ENCODE data around the gene OCIAD1. TPM values are rescaled to one million over a fixed set of nuclear protein-coding genes. Genes with fewer than 3 reads are reported as not detected.

The OCIAD1 gene
- total RNA-seq, 1 experiment from 2014 or later = 163 TPM

- TF ChIP-seq ZFX (IDR thresholded peaks at IDR 0.05) (no peak), SIN3A (IDR thresholded peaks at IDR 0.05; ENCODE audit: low read depth) (no peak), CBX3 (IDR thresholded peaks at IDR 0.05; ENCODE audit: low read depth) (no peak), SRF (IDR thresholded peaks at IDR 0.05; ENCODE audit: low read depth) (no peak), EZH2phosphoT487 (IDR thresholded peaks at IDR 0.05; ENCODE audit: borderline replicate concordance) (no peak), CEBPB (IDR thresholded peaks at IDR 0.05; ENCODE audit: low read depth) (no peak), ZBTB33 (IDR thresholded peaks at IDR 0.05; ENCODE audit: extremely low read depth, insufficient replicate concordance, low read length) (no peak), POLR2AphosphoS5 (IDR thresholded peaks at IDR 0.05; ENCODE audit: low read depth, low read length) (no peak), ATF3 (IDR thresholded peaks at IDR 0.05) (no peak), ELF1 (IDR thresholded peaks at IDR 0.05; ENCODE audit: borderline replicate concordance, low read depth) (no peak), POLR2A (IDR thresholded peaks at IDR 0.05; ENCODE audit: borderline replicate concordance, extremely low read depth, insufficient read depth, insufficient read length) (no peak), REST (IDR thresholded peaks at IDR 0.05; ENCODE audit: low read depth) (no peak), MAX (IDR thresholded peaks at IDR 0.05) (no peak)
- BruUV-seq (replicated peaks) = no TSS peak
- no peak overlapping the region for H3K4me3 ChIP-seq (replicated peaks in 1 of 2; ENCODE audit: low read depth in 1 of 2, low read length in 2 of 2)
These were observed 16.9 kb upstream of the OCIAD1 start for GRCh38 chr4:48813964-48814363.

More at GRCh38 chr4:48813964-48814363, 16.9 kb upstream of the OCIAD1 start:
- H3K9me3 ChIP-seq (ENCODE audit: control insufficient read depth in 1 of 2, insufficient read depth in 1 of 2, low read depth in 1 of 2, low read length in 2 of 2) = no peaks in the 10 kb centered on the region
- intact Hi-C loops (cut with micrococcal nuclease) = no loop called here
- no peaks in the 10 kb centered on the region for H3K4me1 ChIP-seq (ENCODE audit: control insufficient read depth in 1 of 2, insufficient read depth in 2 of 2, low read length in 2 of 2)
- ATAC-seq (no peak), DNase-seq (ENCODE audit: low read depth, low spot score) (no peak)
- no peaks in the 10 kb centered on the region for H3K27me3 ChIP-seq (ENCODE audit: insufficient read depth, low read length)
- no peaks in the 10 kb centered on the region for H3K9me2 ChIP-seq (ENCODE audit: insufficient read depth)
- no peaks in the 10 kb centered on the region for H4K20me1 ChIP-seq (ENCODE audit: insufficient read depth)
- H3K27ac ChIP-seq (ENCODE audit: low read depth, low read length) = no peak overlapping the region
- H3K9ac ChIP-seq (ENCODE audit: low read length) = no peak overlapping the region
- H3K79me2 ChIP-seq (ENCODE audit: insufficient read depth, low read length) = no peaks in the 10 kb centered on the region
- CTCF ChIA-PET = no interaction called here
- POLR2A ChIA-PET = no interaction called here
- RAD21 ChIA-PET (ENCODE audit: low non-redundant PET in 1 of 2, low total read pairs in 2 of 2, uncharacterized antibody in 2 of 2, unreplicated experiment in 2 of 2) = no interaction called here
- no peak overlapping the region for H2AFZ ChIP-seq (ENCODE audit: low read depth, low read length, poor library complexity, severe bottlenecking)
- no peak overlapping the region for H3K4me2 ChIP-seq (ENCODE audit: low read length)
- no peaks in the 10 kb centered on the region for H3K36me3 ChIP-seq (ENCODE audit: control insufficient read depth in 1 of 2, insufficient read depth in 2 of 2, low read length in 2 of 2)

Measured in HCT116 (cell line).